Measurements from ENCODE around the gene NTRK2. TPM values are rescaled to one million over a fixed set of nuclear protein-coding genes. Genes with fewer than 3 reads are reported as not detected.

Gene NTRK2
- total RNA-seq, 2 experiments from 2014 or later: 0.02 to 0.05 TPM

- no peaks in the 10 kb centered on the region for H3K4me1 Mint-ChIP-seq (ENCODE audit: low read depth)
- peaks cover 6% of the 10 kb centered on the region for H3K27me3 Mint-ChIP-seq (ENCODE audit: low read depth)
- H3K27ac Mint-ChIP-seq: no peak overlapping the region
- intact Hi-C loops (cut with micrococcal nuclease): no loop called here
- CTCF ChIA-PET: no interaction called here
- H3K36me3 Mint-ChIP-seq (ENCODE audit: low read depth): no peaks in the 10 kb centered on the region
- H3K4me3 Mint-ChIP-seq: no peak overlapping the region
- DNase-seq: no peak
- H3K9me3 Mint-ChIP-seq: no peaks in the 10 kb centered on the region
Observed at GRCh38 chr9:84711936-84712335, 42.4 kb downstream of the NTRK2 start.

GRCh38 chr9:84716217-84716616, 46.7 kb downstream of the NTRK2 start:
- H3K4me1 Mint-ChIP-seq (ENCODE audit: low read depth): no peaks in the 10 kb centered on the region
- no peak for DNase-seq
- H3K27me3 Mint-ChIP-seq (ENCODE audit: low read depth): peaks cover 4% of the 10 kb centered on the region
- H3K36me3 Mint-ChIP-seq (ENCODE audit: low read depth): no peaks in the 10 kb centered on the region
- no peak overlapping the region for H3K27ac Mint-ChIP-seq
- CTCF ChIA-PET: no interaction called here
- peaks cover 1% of the 10 kb centered on the region for H3K9me3 Mint-ChIP-seq
- no peak overlapping the region for H3K4me3 Mint-ChIP-seq
- intact Hi-C loops (cut with micrococcal nuclease): no loop called here

GRCh38 chr9:84718476-84718875, 48.9 kb downstream of the NTRK2 start:
- Mint-ChIP-seq H3K36me3 (ENCODE audit: low read depth) (no peaks in the 10 kb centered on the region), H3K4me3 (no peak overlapping the region), H3K9me3 (peaks cover 1% of the 10 kb centered on the region), H3K27ac (no peak overlapping the region), H3K27me3 (ENCODE audit: low read depth) (peaks cover 4% of the 10 kb centered on the region), H3K4me1 (ENCODE audit: low read depth) (no peaks in the 10 kb centered on the region)
- intact Hi-C loops (cut with micrococcal nuclease): no loop called here
- CTCF ChIA-PET: no interaction called here
- no peak for DNase-seq

- CTCF ChIA-PET: no interaction called here
- no peaks in the 10 kb centered on the region for H3K4me1 Mint-ChIP-seq (ENCODE audit: low read depth)
- peaks cover 7% of the 10 kb centered on the region for H3K27me3 Mint-ChIP-seq (ENCODE audit: low read depth)
- DNase-seq: no peak
- no peaks in the 10 kb centered on the region for H3K36me3 Mint-ChIP-seq (ENCODE audit: low read depth)
- H3K9me3 Mint-ChIP-seq: peaks cover 1% of the 10 kb centered on the region
- H3K4me3 Mint-ChIP-seq: no peak overlapping the region
- intact Hi-C loops (cut with micrococcal nuclease): no loop called here
- H3K27ac Mint-ChIP-seq: no peak overlapping the region
Observed at GRCh38 chr9:84722388-84722989, 53.0 kb downstream of the NTRK2 start.

- Mint-ChIP-seq H3K9me3 (peaks cover 1% of the 10 kb centered on the region), H3K4me3 (no peak overlapping the region), H3K4me1 (ENCODE audit: low read depth) (no peaks in the 10 kb centered on the region), H3K27me3 (ENCODE audit: low read depth) (peaks cover 8% of the 10 kb centered on the region), H3K36me3 (ENCODE audit: low read depth) (no peaks in the 10 kb centered on the region), H3K27ac (no peak overlapping the region)
- no peak for DNase-seq
- intact Hi-C loops (cut with micrococcal nuclease): no loop called here
- CTCF ChIA-PET: interaction anchor here (0.5 kb wide), 1 partner anchor 33 kb away, joined by 3 read pairs; no protein-coding TSS in a partner anchor
Observed at GRCh38 chr9:84723426-84723825, 53.9 kb downstream of the NTRK2 start.

- intact Hi-C loops (cut with micrococcal nuclease): no loop called here
- H3K4me1 Mint-ChIP-seq (ENCODE audit: low read depth): no peaks in the 10 kb centered on the region
- H3K27ac Mint-ChIP-seq: no peak overlapping the region
- peaks cover 3% of the 10 kb centered on the region for H3K27me3 Mint-ChIP-seq (ENCODE audit: low read depth)
- no peak for DNase-seq
- H3K4me3 Mint-ChIP-seq: no peak overlapping the region
- no peaks in the 10 kb centered on the region for H3K36me3 Mint-ChIP-seq (ENCODE audit: low read depth)
- H3K9me3 Mint-ChIP-seq: peaks cover 2% of the 10 kb centered on the region
- CTCF ChIA-PET: interaction anchor here (1.0 kb wide), 1 partner anchor 51 kb away, joined by 3 read pairs; no protein-coding TSS in a partner anchor
Observed at GRCh38 chr9:84731696-84732095, 62.2 kb downstream of the NTRK2 start.

- DNase-seq: no peak
- Mint-ChIP-seq H3K4me1 (ENCODE audit: low read depth) (no peaks in the 10 kb centered on the region), H3K27me3 (ENCODE audit: low read depth) (peaks cover 2% of the 10 kb centered on the region), H3K9me3 (peaks cover 2% of the 10 kb centered on the region), H3K27ac (no peak overlapping the region), H3K36me3 (ENCODE audit: low read depth) (no peaks in the 10 kb centered on the region), H3K4me3 (no peak overlapping the region)
- CTCF ChIA-PET: no interaction called here
- intact Hi-C loops (cut with micrococcal nuclease): no loop called here
Observed at GRCh38 chr9:84736081-84736480, 66.6 kb downstream of the NTRK2 start.

GRCh38 chr9:84736536-84736935, 67.0 kb downstream of the NTRK2 start:
- CTCF ChIA-PET: no interaction called here
- H3K9me3 Mint-ChIP-seq: peaks cover 2% of the 10 kb centered on the region
- no peak overlapping the region for H3K27ac Mint-ChIP-seq
- intact Hi-C loops (cut with micrococcal nuclease): no loop called here
- no peaks in the 10 kb centered on the region for H3K4me1 Mint-ChIP-seq (ENCODE audit: low read depth)
- DNase-seq: no peak
- no peaks in the 10 kb centered on the region for H3K36me3 Mint-ChIP-seq (ENCODE audit: low read depth)
- peaks cover 2% of the 10 kb centered on the region for H3K27me3 Mint-ChIP-seq (ENCODE audit: low read depth)
- H3K4me3 Mint-ChIP-seq: no peak overlapping the region

- no peak overlapping the region for H3K27ac Mint-ChIP-seq
- H3K27me3 Mint-ChIP-seq (ENCODE audit: low read depth): peaks cover 2% of the 10 kb centered on the region
- CTCF ChIA-PET: interaction anchor here (0.6 kb wide), 1 partner anchor 27 kb away, joined by 3 read pairs; no protein-coding TSS in a partner anchor
- H3K4me1 Mint-ChIP-seq (ENCODE audit: low read depth): no peaks in the 10 kb centered on the region
- intact Hi-C loops (cut with micrococcal nuclease): no loop called here
- peaks cover 2% of the 10 kb centered on the region for H3K9me3 Mint-ChIP-seq
- H3K36me3 Mint-ChIP-seq (ENCODE audit: low read depth): no peaks in the 10 kb centered on the region
- H3K4me3 Mint-ChIP-seq: no peak overlapping the region
- DNase-seq: no peak
Observed at GRCh38 chr9:84738353-84738752, 68.8 kb downstream of the NTRK2 start.

GRCh38 chr9:84742261-84742660, 72.7 kb downstream of the NTRK2 start:
- no peaks in the 10 kb centered on the region for H3K36me3 Mint-ChIP-seq (ENCODE audit: low read depth)
- H3K27me3 Mint-ChIP-seq (ENCODE audit: low read depth): peaks cover 2% of the 10 kb centered on the region
- CTCF ChIA-PET: interaction anchor here (0.6 kb wide), 1 partner anchor 95 kb away, joined by 3 read pairs; no protein-coding TSS in a partner anchor
- no peaks in the 10 kb centered on the region for H3K4me1 Mint-ChIP-seq (ENCODE audit: low read depth)
- no peak for DNase-seq
- intact Hi-C loops (cut with micrococcal nuclease): no loop called here
- no peak overlapping the region for H3K27ac Mint-ChIP-seq
- H3K9me3 Mint-ChIP-seq: no peaks in the 10 kb centered on the region
- H3K4me3 Mint-ChIP-seq: no peak overlapping the region

GRCh38 chr9:84744195-84744594, 74.7 kb downstream of the NTRK2 start:
- intact Hi-C loops (cut with micrococcal nuclease): no loop called here
- no peak for DNase-seq
- peaks cover 2% of the 10 kb centered on the region for H3K27me3 Mint-ChIP-seq (ENCODE audit: low read depth)

GRCh38 chr9:84744726-84745125, 75.2 kb downstream of the NTRK2 start:
- CTCF ChIA-PET: interaction anchor here (0.7 kb wide), 1 partner anchor 52 kb away, joined by 3 read pairs; no protein-coding TSS in a partner anchor
- Mint-ChIP-seq H3K9me3 (no peaks in the 10 kb centered on the region), H3K4me3 (no peak overlapping the region), H3K27me3 (ENCODE audit: low read depth) (peaks cover 2% of the 10 kb centered on the region), H3K4me1 (ENCODE audit: low read depth) (no peaks in the 10 kb centered on the region), H3K36me3 (ENCODE audit: low read depth) (no peaks in the 10 kb centered on the region), H3K27ac (no peak overlapping the region)
- DNase-seq: no peak
- intact Hi-C loops (cut with micrococcal nuclease): no loop called here

More at GRCh38 chr9:84744195-84744594, 74.7 kb downstream of the NTRK2 start:
- Mint-ChIP-seq H3K4me1 (ENCODE audit: low read depth) (no peaks in the 10 kb centered on the region), H3K27ac (no peak overlapping the region), H3K9me3 (no peaks in the 10 kb centered on the region), H3K36me3 (ENCODE audit: low read depth) (no peaks in the 10 kb centered on the region), H3K4me3 (no peak overlapping the region)
- CTCF ChIA-PET: interaction anchor here (0.7 kb wide), 1 partner anchor 51 kb away, joined by 3 read pairs; no protein-coding TSS in a partner anchor

GRCh38 chr9:84748112-84748511, 78.6 kb downstream of the NTRK2 start:
- CTCF ChIA-PET: no interaction called here
- H3K27ac Mint-ChIP-seq: no peak overlapping the region
- intact Hi-C loops (cut with micrococcal nuclease): no loop called here
- DNase-seq: no peak
- H3K36me3 Mint-ChIP-seq (ENCODE audit: low read depth): no peaks in the 10 kb centered on the region
- H3K4me1 Mint-ChIP-seq (ENCODE audit: low read depth): no peaks in the 10 kb centered on the region
- peaks cover 2% of the 10 kb centered on the region for H3K27me3 Mint-ChIP-seq (ENCODE audit: low read depth)
- H3K4me3 Mint-ChIP-seq: no peak overlapping the region
- no peaks in the 10 kb centered on the region for H3K9me3 Mint-ChIP-seq
